Measurements from ENCODE around the gene CD79A.

CD79A gene

DNA sequence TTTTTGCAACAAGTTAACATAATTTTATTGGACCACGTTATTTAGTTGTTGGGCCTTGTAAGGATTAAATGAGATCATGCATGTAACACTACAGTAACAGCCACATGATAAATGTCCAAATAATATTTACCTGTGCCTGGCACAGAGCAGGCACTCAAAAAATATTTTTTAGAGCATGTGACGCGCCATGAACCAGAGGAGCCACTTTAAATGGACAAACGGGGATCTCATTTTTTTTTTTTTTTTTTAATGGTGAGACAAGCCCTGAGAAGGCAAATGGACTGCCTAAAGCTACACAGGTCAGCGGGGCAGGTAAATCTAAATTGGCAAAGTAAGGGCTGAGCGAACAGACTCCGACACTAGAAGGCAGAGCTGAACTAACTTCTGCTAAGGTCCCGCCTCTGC, 17.9 kb upstream of the CD79A start:
- Mint-ChIP-seq H3K27ac (peak overlapping the region; percentile 100), H3K4me1 (ENCODE audit: low read depth) (peaks cover 40% of the 10 kb centered on the region), H3K4me3 (peak overlapping the region; percentile 86), H3K9me3 (no peaks in the 10 kb centered on the region), H3K36me3 (ENCODE audit: low read depth) (peaks cover 44% of the 10 kb centered on the region), H3K27me3 (no peaks in the 10 kb centered on the region)
- DNase-seq = no peak

DNA sequence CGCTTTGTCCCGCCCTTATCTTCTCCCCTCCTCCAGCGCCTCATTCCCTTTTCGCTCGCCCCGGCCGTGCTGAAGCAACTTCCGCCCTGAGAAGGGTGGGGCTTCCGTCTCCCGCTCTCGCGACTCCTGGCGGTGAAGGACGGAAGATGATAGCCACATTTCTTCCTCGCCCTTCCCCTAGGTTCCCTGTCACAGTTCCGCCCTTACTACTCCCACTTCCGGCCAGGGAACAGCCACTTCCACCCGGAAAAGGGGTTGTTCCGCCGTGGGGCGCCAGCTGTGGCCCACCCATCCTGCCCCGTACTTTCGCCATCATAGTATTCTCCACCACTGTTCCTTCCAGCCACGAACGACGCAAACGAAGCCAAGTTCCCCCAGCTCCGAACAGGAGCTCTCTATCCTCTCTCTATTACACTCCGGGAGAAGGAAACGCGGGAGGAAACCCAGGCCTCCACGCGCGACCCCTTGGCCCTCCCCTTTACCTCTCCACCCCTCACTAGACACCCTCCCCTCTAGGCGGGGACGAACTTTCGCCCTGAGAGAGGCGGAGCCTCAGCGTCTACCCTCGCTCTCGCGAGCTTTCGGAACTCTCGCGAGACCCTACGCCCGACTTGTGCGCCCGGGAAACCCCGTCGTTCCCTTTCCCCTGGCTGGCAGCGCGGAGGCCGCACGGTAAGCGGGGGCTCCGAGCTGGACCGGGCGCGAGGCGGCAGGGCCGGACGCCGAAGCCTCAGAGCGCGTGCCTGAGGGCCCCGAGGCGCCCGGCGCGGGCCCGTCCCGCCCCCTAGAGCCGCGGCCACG, 17.3 kb upstream of the CD79A start, which contains the start of gene RPS19:
Gene RPS19 (plus strand): TSS at position 638 of the 801 bp plus-strand sequence. CDS start 520 bp downstream, outside the sequence.
- Mint-ChIP-seq H3K9me3 (no peaks in the 10 kb centered on the region), H3K4me1 (ENCODE audit: low read depth) (peaks cover 46% of the 10 kb centered on the region), H3K27ac (peak within 1 kb of the TSS; percentile 100), H3K36me3 (ENCODE audit: low read depth) (peaks cover 50% of the 10 kb centered on the region), H3K27me3 (no peaks in the 10 kb centered on the region), H3K4me3 (peak within 1 kb of the TSS; percentile 86)
- peak; percentile 99 for DNase-seq

DNA sequence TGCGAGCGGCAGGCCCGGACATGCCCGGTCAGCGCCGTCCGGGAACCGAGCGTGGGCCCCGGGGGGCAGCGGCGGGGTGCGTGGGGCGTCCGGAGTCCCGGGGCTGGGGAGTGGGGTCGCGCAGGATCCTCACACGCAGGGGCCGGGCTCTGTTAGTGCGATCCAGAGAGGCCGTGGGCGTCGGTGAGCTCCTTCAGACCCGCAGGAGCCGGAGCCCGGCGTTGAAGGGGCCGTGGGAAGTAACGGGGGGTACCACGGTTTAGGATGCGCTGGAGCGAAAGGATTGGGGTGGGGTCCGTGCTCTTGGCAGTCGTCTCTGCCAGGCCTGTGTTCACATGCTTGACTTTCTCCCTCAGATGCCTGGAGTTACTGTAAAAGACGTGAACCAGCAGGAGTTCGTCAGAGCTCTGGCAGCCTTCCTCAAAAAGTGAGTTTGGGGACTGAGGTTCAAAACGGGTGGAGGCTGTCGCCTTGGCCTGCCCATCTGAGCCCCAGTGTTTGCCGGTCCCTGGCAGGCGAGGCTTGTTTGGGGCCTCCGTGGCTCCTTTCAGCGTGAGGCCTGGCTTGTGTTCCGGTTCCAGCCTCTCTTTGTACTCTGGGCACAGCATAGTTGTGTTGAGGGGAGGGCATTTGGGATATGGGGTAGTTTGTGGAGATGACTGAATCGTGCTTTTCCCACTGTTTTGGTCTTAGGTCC, 16.5 kb upstream of the CD79A start:
- DNase-seq = no peak
- H3K36me3 Mint-ChIP-seq (ENCODE audit: low read depth) = peaks cover 57% of the 10 kb centered on the region
- H3K4me1 Mint-ChIP-seq (ENCODE audit: low read depth) = peaks cover 54% of the 10 kb centered on the region
- H3K27me3 Mint-ChIP-seq = no peaks in the 10 kb centered on the region
- no peaks in the 10 kb centered on the region for H3K9me3 Mint-ChIP-seq
- H3K27ac Mint-ChIP-seq = peak overlapping the region; percentile 100
- peak overlapping the region; percentile 86 for H3K4me3 Mint-ChIP-seq

DNA sequence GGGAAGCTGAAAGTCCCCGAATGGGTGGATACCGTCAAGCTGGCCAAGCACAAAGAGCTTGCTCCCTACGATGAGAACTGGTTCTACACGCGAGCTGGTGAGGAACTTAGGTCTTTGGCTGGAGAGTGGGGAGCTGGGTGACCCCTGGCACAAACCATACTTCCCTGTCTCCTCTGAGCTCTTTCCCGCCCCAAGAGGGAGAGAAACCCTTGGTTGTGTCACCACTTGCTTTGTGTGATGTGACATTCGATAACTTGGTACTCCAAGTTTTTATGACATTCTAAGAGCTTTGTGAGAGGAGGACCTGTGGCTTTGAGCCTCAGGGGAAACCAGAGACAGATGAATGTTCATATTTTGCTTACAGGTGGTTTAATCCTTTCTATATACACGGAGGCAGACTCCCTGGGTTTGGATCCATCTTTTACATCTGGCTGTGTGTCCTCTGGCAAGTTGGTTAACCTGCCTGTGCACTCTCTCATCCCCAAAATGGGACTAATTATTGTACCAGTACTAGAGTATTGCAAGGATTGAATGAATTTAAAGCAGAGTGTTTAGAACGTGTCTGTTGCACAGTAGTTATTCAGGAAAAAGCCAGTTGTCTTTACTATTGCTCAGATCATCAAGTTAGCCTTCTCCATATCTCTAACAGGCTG, 15.8 kb upstream of the CD79A start:
- Mint-ChIP-seq H3K9me3 (no peaks in the 10 kb centered on the region), H3K36me3 (ENCODE audit: low read depth) (peaks cover 64% of the 10 kb centered on the region), H3K4me3 (peak overlapping the region; percentile 86), H3K4me1 (ENCODE audit: low read depth) (peaks cover 57% of the 10 kb centered on the region), H3K27me3 (no peaks in the 10 kb centered on the region), H3K27ac (peak overlapping the region; percentile 100)
- no peak for DNase-seq

DNA sequence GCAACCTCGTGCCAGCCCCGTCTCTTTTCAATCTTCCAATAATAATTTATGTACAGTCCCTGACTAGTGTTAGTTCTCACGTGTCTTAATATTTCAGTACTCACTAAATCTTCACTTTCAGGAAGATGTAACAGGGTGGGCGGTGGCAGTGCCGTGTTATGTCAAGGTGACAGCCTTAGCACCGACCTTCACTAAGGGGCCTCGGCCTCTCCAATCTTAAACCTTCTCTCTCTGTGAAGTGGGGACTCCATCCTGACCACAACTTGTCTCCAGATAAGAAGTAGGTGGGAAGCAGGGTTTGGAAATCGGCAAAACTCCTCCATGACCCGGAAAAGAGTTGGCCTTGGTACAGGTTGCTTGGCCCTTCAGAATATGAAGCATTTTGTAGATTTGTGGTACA, 15.2 kb upstream of the CD79A start:
- DNase-seq = peak; percentile 34
- Mint-ChIP-seq H3K9me3 (no peaks in the 10 kb centered on the region), H3K27ac (peak overlapping the region; percentile 100), H3K4me1 (ENCODE audit: low read depth) (peaks cover 62% of the 10 kb centered on the region), H3K36me3 (ENCODE audit: low read depth) (peaks cover 70% of the 10 kb centered on the region), H3K27me3 (no peaks in the 10 kb centered on the region), H3K4me3 (peak overlapping the region; percentile 86)

DNA sequence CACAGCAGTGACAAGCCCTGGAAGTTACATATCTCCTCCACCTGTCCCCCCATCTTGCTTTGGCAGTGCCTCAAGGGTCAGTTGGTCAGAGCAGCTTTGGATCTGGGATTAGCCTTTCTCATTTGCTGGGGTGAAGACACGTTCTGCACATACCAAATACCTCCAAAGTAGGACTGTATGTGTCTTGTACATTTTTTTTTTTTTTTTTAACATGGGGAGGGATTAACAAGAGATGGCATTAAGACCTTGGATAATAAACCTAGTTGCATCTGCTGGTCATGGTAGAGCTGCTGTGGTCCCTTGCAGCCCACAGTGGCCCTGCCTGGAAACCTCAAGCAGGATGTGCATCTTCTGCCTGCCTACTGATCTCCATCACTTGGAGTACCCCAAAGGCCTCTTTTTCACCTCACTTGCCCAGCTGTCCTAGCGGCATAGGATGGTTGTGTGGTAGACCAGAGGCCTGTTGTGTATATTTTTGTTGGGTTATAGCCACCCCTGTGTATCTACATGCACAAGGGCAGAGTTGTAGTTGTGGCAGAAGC, 14.6 kb upstream of the CD79A start:
- peaks cover 77% of the 10 kb centered on the region for H3K36me3 Mint-ChIP-seq (ENCODE audit: low read depth)
- peak overlapping the region; percentile 86 for H3K4me3 Mint-ChIP-seq
- DNase-seq = peak; percentile 32
- peaks cover 67% of the 10 kb centered on the region for H3K4me1 Mint-ChIP-seq (ENCODE audit: low read depth)
- H3K9me3 Mint-ChIP-seq = no peaks in the 10 kb centered on the region
- H3K27ac Mint-ChIP-seq = peak overlapping the region; percentile 100
- no peaks in the 10 kb centered on the region for H3K27me3 Mint-ChIP-seq

DNA sequence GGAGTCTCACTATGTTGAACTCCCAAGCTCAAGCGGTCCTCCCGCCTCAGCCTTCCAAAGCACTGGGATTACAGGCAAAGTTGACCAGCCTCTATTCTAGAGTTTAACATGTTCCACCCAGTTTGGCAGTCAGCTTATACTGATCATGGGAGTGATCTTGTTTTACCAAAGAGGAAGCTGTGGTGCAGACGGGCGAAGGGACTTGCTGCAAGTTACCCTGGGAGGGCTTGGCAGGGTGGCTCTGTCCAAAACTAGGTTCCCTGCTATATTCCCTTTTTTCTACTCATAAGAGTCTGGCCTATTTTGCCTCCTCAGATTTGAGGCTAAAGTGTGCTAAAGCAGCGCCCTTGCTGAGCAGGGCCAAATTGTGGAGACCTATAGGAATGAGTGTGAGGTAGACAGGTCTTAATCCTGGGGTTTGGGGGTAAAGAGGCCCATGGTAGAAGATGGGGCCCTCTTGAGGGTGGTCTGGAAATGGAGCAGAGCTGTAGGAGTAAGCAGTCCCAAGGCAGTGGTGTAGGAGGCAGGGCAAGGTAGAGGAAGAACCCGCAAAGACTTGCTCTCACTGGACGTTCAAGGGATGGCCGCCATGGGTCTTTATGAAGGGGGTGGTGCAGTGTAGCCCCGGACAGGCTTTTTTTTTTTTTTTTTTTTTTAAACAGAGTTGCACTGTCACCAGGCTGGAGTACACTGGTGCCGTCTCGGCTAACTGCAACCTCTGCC, 13.7 kb upstream of the CD79A start:
- H3K27me3 Mint-ChIP-seq = no peaks in the 10 kb centered on the region
- no peaks in the 10 kb centered on the region for H3K9me3 Mint-ChIP-seq
- peak overlapping the region; percentile 86 for H3K4me3 Mint-ChIP-seq
- peaks cover 86% of the 10 kb centered on the region for H3K36me3 Mint-ChIP-seq (ENCODE audit: low read depth)
- peak; percentile 31 for DNase-seq
- H3K27ac Mint-ChIP-seq = peak overlapping the region; percentile 100
- H3K4me1 Mint-ChIP-seq (ENCODE audit: low read depth) = peaks cover 73% of the 10 kb centered on the region

DNA sequence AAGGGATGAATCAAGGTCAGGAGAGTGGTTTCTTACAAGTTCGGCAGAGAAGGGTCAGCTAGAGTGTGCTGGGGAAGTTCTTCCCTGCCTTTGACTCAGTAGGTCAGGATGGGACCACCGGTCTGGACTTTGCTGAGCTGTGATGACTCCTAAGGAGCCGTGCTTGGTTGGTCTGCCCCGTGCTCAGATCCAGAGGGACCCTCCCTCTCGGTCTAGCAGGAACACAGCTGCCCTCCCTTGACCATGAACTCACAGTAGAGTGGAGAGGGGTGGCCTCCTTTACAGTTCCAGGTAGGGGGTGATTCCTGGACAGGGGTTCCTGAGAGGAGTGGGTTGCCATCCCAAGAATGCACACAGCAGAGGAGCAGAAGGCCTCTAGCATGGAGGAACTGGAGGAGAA, 12.7 kb upstream of the CD79A start:
- Mint-ChIP-seq H3K36me3 (ENCODE audit: low read depth) (peaks cover 96% of the 10 kb centered on the region), H3K27ac (peak overlapping the region; percentile 100), H3K27me3 (no peaks in the 10 kb centered on the region), H3K4me3 (peak overlapping the region; percentile 86), H3K4me1 (ENCODE audit: low read depth) (peaks cover 78% of the 10 kb centered on the region), H3K9me3 (no peaks in the 10 kb centered on the region)
- no peak for DNase-seq

DNA sequence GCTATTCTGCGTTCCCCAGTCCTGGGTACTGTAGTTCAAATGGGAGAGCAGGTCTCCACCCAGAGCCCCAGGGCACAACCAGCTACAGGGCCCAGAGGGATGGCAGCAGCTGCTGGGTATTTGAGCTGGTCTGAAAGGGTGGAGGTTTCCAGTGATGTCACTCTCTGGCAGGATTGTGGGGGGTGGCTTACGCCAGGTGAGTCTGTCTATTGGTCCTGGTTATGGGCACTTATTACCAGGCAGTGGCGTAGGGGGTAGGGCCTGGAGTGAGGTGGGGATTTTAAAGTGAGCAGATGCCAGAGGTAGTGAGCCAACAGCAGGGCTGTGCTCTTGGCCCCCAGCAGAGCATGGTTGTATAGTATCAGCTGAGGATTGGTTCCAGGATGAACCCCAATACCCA, 10.8 kb upstream of the CD79A start:
- H3K4me1 Mint-ChIP-seq (ENCODE audit: low read depth) = peaks cover 93% of the 10 kb centered on the region
- no peaks in the 10 kb centered on the region for H3K9me3 Mint-ChIP-seq
- H3K27ac Mint-ChIP-seq = peak overlapping the region; percentile 100
- peak overlapping the region; percentile 86 for H3K4me3 Mint-ChIP-seq
- peaks cover 99% of the 10 kb centered on the region for H3K36me3 Mint-ChIP-seq (ENCODE audit: low read depth)
- H3K27me3 Mint-ChIP-seq = no peaks in the 10 kb centered on the region
- DNase-seq = peak; percentile 47

DNA sequence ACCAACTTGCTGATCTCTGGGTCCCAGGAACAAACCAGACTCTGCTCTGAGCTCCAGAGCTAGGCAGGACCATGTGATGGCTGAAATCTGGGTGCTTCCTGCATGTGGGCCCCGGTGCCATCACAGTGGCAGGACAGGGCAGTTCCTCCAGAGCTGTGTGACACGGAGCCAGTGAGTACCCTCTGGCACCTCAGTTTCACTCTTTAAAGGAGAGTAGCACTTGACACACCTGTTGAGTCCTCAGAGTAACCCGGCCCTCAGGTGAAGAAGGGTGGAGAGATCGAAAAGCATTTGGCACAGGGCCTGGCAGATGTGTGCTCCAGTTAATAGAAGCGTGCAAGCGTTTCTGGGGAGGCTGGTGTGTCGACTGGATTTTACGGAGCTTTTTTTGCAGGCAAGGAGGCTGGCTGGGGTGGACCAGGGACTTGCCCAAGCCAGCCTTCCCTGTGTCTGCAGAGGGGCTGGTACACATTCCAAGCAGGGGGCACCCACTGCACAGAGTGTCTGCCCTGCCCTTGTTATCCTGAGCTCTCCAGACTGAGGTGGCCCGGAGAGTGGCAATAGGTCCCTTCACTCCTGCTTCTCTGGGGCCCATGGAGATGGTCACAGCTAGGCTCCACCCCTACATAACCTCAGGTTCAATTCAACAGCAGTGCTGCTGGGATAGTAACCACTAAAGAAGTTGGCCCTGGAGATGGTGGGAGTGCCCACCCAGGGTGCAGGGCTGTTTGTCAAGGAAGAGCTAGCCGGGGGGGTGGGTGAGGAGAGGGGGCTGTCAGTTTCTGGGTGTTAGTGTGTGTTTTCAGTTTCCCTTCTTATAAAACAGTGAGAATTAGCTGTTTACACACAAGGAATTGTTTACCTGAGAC, 8.7 kb upstream of the CD79A start:
- Mint-ChIP-seq H3K4me3 (peak overlapping the region; percentile 64), H3K36me3 (ENCODE audit: low read depth) (peaks cover 95% of the 10 kb centered on the region), H3K4me1 (ENCODE audit: low read depth) (peaks cover 93% of the 10 kb centered on the region), H3K27ac (peak overlapping the region; percentile 100), H3K27me3 (no peaks in the 10 kb centered on the region), H3K9me3 (no peaks in the 10 kb centered on the region)
- peak; percentile 38 for DNase-seq

DNA sequence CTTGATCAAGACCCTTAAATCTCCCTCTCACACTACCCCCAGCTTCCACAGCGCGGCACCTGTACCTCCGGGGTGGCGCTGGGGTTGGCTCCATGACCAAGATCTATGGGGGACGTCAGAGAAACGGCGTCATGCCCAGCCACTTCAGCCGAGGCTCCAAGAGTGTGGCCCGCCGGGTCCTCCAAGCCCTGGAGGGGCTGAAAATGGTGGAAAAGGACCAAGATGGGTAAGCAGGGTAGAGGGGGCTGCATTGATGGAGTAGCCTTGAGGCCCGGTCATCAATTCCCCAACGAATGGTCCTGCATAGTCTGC, 8.1 kb upstream of the CD79A start:
- H3K9me3 Mint-ChIP-seq = no peaks in the 10 kb centered on the region
- peaks cover 93% of the 10 kb centered on the region for H3K4me1 Mint-ChIP-seq (ENCODE audit: low read depth)
- DNase-seq = peak; percentile 33
- H3K27me3 Mint-ChIP-seq = no peaks in the 10 kb centered on the region
- H3K27ac Mint-ChIP-seq = peak overlapping the region; percentile 100
- H3K36me3 Mint-ChIP-seq (ENCODE audit: low read depth) = peaks cover 91% of the 10 kb centered on the region
- H3K4me3 Mint-ChIP-seq = peak overlapping the region; percentile 42

DNA sequence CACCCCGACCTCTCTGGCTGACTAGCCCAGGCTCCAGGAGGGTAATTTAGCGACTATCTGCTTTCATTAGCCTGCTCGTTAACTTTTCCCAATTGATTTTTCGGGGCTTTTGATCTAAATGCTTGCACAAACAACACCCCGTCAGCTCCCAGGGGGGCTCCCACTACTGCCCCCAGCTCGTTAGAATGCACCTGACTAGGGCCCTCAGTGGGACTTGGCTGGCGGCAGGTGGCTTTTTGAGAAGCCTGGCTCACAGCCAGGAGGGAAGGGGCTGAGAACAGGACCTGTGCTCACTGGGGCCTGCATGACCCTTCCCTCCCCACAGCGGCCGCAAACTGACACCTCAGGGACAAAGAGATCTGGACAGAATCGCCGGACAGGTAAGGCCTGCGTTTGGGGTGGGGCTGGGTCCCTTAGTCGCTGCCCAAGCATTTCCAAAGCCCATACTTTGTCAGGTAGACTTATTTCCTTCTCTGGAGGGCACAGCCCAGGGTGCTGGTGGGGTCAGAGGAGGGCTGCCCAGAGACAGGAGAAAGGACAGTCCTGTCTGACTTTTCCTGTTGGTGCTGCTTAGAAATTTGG, 7.6 kb upstream of the CD79A start:
- Mint-ChIP-seq H3K27me3 (no peaks in the 10 kb centered on the region), H3K27ac (peak overlapping the region; percentile 100), H3K4me3 (peak overlapping the region; percentile 50), H3K4me1 (ENCODE audit: low read depth) (peaks cover 91% of the 10 kb centered on the region), H3K36me3 (ENCODE audit: low read depth) (peaks cover 86% of the 10 kb centered on the region), H3K9me3 (no peaks in the 10 kb centered on the region)
- DNase-seq = peak; percentile 37

DNA sequence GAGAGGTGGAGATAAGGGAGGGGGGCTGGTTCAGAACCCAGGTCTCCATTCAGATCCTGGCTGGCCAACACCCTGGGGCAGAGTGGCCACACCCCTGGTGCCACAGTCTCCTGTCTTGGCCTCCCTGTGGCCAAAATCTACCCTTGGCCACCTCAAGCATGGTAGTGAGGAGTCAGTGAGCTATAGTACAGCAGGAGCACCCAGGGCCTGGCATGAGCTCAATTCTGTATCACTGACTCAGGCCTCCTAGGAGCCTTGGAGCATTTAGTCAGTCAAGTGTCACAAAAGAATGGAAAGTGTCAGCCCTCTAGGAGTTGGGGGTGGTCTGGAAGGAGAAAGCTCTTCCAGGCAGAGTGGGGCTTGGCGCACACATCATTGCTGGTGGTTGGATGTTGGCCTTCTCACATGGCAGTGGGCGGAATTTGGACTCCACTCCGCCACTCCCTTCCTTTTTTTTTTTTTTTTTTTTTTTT, 6.6 kb upstream of the CD79A start:
- Mint-ChIP-seq H3K9me3 (no peaks in the 10 kb centered on the region), H3K4me1 (ENCODE audit: low read depth) (peaks cover 89% of the 10 kb centered on the region), H3K4me3 (peak overlapping the region; percentile 50), H3K36me3 (ENCODE audit: low read depth) (peaks cover 76% of the 10 kb centered on the region), H3K27ac (peak overlapping the region; percentile 100), H3K27me3 (no peaks in the 10 kb centered on the region)
- DNase-seq = peak; percentile 53
